Measurements from ENCODE around the gene ELAPOR1. TPM values are rescaled to one million over a fixed set of nuclear protein-coding genes. Genes with fewer than 3 reads are reported as not detected.
"Not testable (repeated sequence)": the region's sequence is repeated elsewhere in the genome, so short reads cannot be mapped to it uniquely, and the experiment has no call there.

The ELAPOR1 gene
- total RNA-seq, 2 experiments from 2014 or later, result 4.1 to 5.0 TPM

GRCh38 chr1:109131800-109132199 is 17.9 kb downstream of the ELAPOR1 start:
- Mint-ChIP-seq H3K4me3 (no peak overlapping the region), H3K27ac (no peak overlapping the region), H3K4me1 (peaks cover 6% of the 10 kb centered on the region), H3K9me3 (no peaks in the 10 kb centered on the region), H3K27me3 (no peaks in the 10 kb centered on the region), H3K36me3 (ENCODE audit: low read depth) (no peaks in the 10 kb centered on the region)
- POLR2A ChIA-PET, result no interaction called here
- no peak for DNase-seq
- CTCF ChIA-PET, result interaction anchor here (1.5 kb wide), 1 partner anchor 18 kb away, joined by 5 read pairs; the partner anchor contains the start of gene ELAPOR1

- H3K9me3 Mint-ChIP-seq, result no peaks in the 10 kb centered on the region
- no peak for DNase-seq
- ChIA-PET POLR2A (no interaction called here), CTCF (no interaction called here)
- no peaks in the 10 kb centered on the region for H3K27me3 Mint-ChIP-seq
- peaks cover 6% of the 10 kb centered on the region for H3K4me1 Mint-ChIP-seq
- H3K36me3 Mint-ChIP-seq (ENCODE audit: low read depth), result no peaks in the 10 kb centered on the region
- no peak overlapping the region for H3K27ac Mint-ChIP-seq
- no peak overlapping the region for H3K4me3 Mint-ChIP-seq
These were observed 19.2 kb downstream of the ELAPOR1 start for GRCh38 chr1:109133002-109133706.

- Mint-ChIP-seq H3K4me1 (peaks cover 6% of the 10 kb centered on the region), H3K27me3 (no peaks in the 10 kb centered on the region), H3K4me3 (no peak overlapping the region), H3K36me3 (ENCODE audit: low read depth) (no peaks in the 10 kb centered on the region), H3K9me3 (no peaks in the 10 kb centered on the region), H3K27ac (no peak overlapping the region)
- CTCF ChIA-PET, result interaction anchor here (1.5 kb wide), 1 partner anchor 21 kb away, joined by 3 read pairs; a partner anchor contains a TSS
- POLR2A ChIA-PET, result no interaction called here
- no peak for DNase-seq
These were observed 19.9 kb downstream of the ELAPOR1 start for GRCh38 chr1:109133815-109134214.

- H3K27me3 Mint-ChIP-seq, result no peaks in the 10 kb centered on the region
These were observed 20.5 kb downstream of the ELAPOR1 start for GRCh38 chr1:109134423-109134822.

GRCh38 chr1:109135940-109136339 is 22.0 kb downstream of the ELAPOR1 start:
- CTCF ChIA-PET, result no interaction called here
- H3K27me3 Mint-ChIP-seq, result no peaks in the 10 kb centered on the region
- H3K9me3 Mint-ChIP-seq, result no peaks in the 10 kb centered on the region
- H3K4me3 Mint-ChIP-seq, result no peak overlapping the region
- no peak overlapping the region for H3K27ac Mint-ChIP-seq
- H3K4me1 Mint-ChIP-seq, result peaks cover 6% of the 10 kb centered on the region
- no peaks in the 10 kb centered on the region for H3K36me3 Mint-ChIP-seq (ENCODE audit: low read depth)
- DNase-seq, result no peak
- POLR2A ChIA-PET, result no interaction called here

More at GRCh38 chr1:109134423-109134822, 20.5 kb downstream of the ELAPOR1 start:
- H3K27ac Mint-ChIP-seq, result no peak overlapping the region
- DNase-seq, result no peak
- H3K36me3 Mint-ChIP-seq (ENCODE audit: low read depth), result no peaks in the 10 kb centered on the region
- H3K4me1 Mint-ChIP-seq, result peaks cover 6% of the 10 kb centered on the region
- ChIA-PET CTCF (interaction anchor here (1.5 kb wide), 1 partner anchor 22 kb away, joined by 3 read pairs; a partner anchor contains a TSS), POLR2A (no interaction called here)
- no peak overlapping the region for H3K4me3 Mint-ChIP-seq
- no peaks in the 10 kb centered on the region for H3K9me3 Mint-ChIP-seq

GRCh38 chr1:109136766-109137165 is 22.9 kb downstream of the ELAPOR1 start:
- Mint-ChIP-seq H3K27ac (no peak overlapping the region), H3K36me3 (ENCODE audit: low read depth) (no peaks in the 10 kb centered on the region), H3K4me3 (no peak overlapping the region), H3K9me3 (no peaks in the 10 kb centered on the region), H3K4me1 (peaks cover 3% of the 10 kb centered on the region), H3K27me3 (no peaks in the 10 kb centered on the region)
- ChIA-PET CTCF (no interaction called here), POLR2A (no interaction called here)
- no peak for DNase-seq

GRCh38 chr1:109137958-109138357 is 24.0 kb downstream of the ELAPOR1 start:
- Mint-ChIP-seq H3K4me3 (no peak overlapping the region), H3K4me1 (peaks cover 3% of the 10 kb centered on the region), H3K27me3 (no peaks in the 10 kb centered on the region), H3K9me3 (no peaks in the 10 kb centered on the region), H3K36me3 (ENCODE audit: low read depth) (no peaks in the 10 kb centered on the region), H3K27ac (no peak overlapping the region)
- POLR2A ChIA-PET, result no interaction called here
- no peak for DNase-seq
- CTCF ChIA-PET, result no interaction called here

GRCh38 chr1:109138358-109138757 is 24.4 kb downstream of the ELAPOR1 start:
- no peak for DNase-seq
- H3K9me3 Mint-ChIP-seq, result no peaks in the 10 kb centered on the region
- H3K4me3 Mint-ChIP-seq, result no peak overlapping the region
- POLR2A ChIA-PET, result no interaction called here
- CTCF ChIA-PET, result no interaction called here
- no peaks in the 10 kb centered on the region for H3K36me3 Mint-ChIP-seq (ENCODE audit: low read depth)
- H3K27me3 Mint-ChIP-seq, result no peaks in the 10 kb centered on the region
- H3K27ac Mint-ChIP-seq, result no peak overlapping the region
- peaks cover 3% of the 10 kb centered on the region for H3K4me1 Mint-ChIP-seq

GRCh38 chr1:109140392-109140791 is 26.5 kb downstream of the ELAPOR1 start:
- Mint-ChIP-seq H3K36me3 (ENCODE audit: low read depth) (no peaks in the 10 kb centered on the region), H3K4me1 (no peaks in the 10 kb centered on the region), H3K9me3 (no peaks in the 10 kb centered on the region), H3K4me3 (no peak overlapping the region), H3K27me3 (no peaks in the 10 kb centered on the region), H3K27ac (no peak overlapping the region)
- CTCF ChIA-PET, result no interaction called here
- DNase-seq, result no peak
- POLR2A ChIA-PET, result no interaction called here

GRCh38 chr1:109142260-109142659 is 28.3 kb downstream of the ELAPOR1 start:
- Mint-ChIP-seq H3K4me3 (no peak overlapping the region), H3K27ac (no peak overlapping the region), H3K27me3 (no peaks in the 10 kb centered on the region), H3K9me3 (no peaks in the 10 kb centered on the region), H3K4me1 (no peaks in the 10 kb centered on the region), H3K36me3 (ENCODE audit: low read depth) (no peaks in the 10 kb centered on the region)
- DNase-seq, result no peak
- ChIA-PET CTCF (no interaction called here), POLR2A (no interaction called here)

GRCh38 chr1:109142725-109143124 is 28.8 kb downstream of the ELAPOR1 start:
- H3K27me3 Mint-ChIP-seq; DNase-seq; H3K36me3 Mint-ChIP-seq (ENCODE audit: low read depth); CTCF ChIA-PET; H3K27ac Mint-ChIP-seq; H3K4me1 Mint-ChIP-seq; H3K4me3 Mint-ChIP-seq; H3K9me3 Mint-ChIP-seq; POLR2A ChIA-PET: not testable (repeated sequence)

GRCh38 chr1:109148987-109149561 is 35.2 kb downstream of the ELAPOR1 start:
- ChIA-PET POLR2A (no interaction called here), CTCF (no interaction called here)
- no peak for DNase-seq
- H3K36me3 Mint-ChIP-seq (ENCODE audit: low read depth), result no peaks in the 10 kb centered on the region
- H3K4me3 Mint-ChIP-seq, result no peak overlapping the region
- H3K27ac Mint-ChIP-seq, result no peak overlapping the region
- no peaks in the 10 kb centered on the region for H3K9me3 Mint-ChIP-seq
- no peaks in the 10 kb centered on the region for H3K4me1 Mint-ChIP-seq
- no peaks in the 10 kb centered on the region for H3K27me3 Mint-ChIP-seq

GRCh38 chr1:109149874-109150601 is 36.1 kb downstream of the ELAPOR1 start:
- POLR2A ChIA-PET, result no interaction called here
- Mint-ChIP-seq H3K4me1 (no peaks in the 10 kb centered on the region), H3K9me3 (no peaks in the 10 kb centered on the region), H3K27me3 (no peaks in the 10 kb centered on the region), H3K27ac (no peak overlapping the region), H3K4me3 (no peak overlapping the region), H3K36me3 (ENCODE audit: low read depth) (no peaks in the 10 kb centered on the region)
- no peak for DNase-seq
- CTCF ChIA-PET, result no interaction called here
